PC-9 (cell line): ENCODE measurements around the gene KLHL30.

Experiments used
- EZH2 ChIP-seq: fragments of 200-600 bp; sonication (generic); IDR thresholded peaks from 2 replicates; pipeline ENCODE4 v1.8.0; 2017; ENCODE audit warnings: antibody characterized with exemption, low read depth
- TF ChIP-seq, protein P1 (sequence below): fragments of 200-600 bp; sonication (generic); conservative IDR thresholded peaks from 2 replicates; pipeline ENCODE4 v1.6.1; 2017; ENCODE audit warnings: mixed run types, antibody characterized with exemption, mild to moderate bottlenecking, moderate library complexity

DNA sequence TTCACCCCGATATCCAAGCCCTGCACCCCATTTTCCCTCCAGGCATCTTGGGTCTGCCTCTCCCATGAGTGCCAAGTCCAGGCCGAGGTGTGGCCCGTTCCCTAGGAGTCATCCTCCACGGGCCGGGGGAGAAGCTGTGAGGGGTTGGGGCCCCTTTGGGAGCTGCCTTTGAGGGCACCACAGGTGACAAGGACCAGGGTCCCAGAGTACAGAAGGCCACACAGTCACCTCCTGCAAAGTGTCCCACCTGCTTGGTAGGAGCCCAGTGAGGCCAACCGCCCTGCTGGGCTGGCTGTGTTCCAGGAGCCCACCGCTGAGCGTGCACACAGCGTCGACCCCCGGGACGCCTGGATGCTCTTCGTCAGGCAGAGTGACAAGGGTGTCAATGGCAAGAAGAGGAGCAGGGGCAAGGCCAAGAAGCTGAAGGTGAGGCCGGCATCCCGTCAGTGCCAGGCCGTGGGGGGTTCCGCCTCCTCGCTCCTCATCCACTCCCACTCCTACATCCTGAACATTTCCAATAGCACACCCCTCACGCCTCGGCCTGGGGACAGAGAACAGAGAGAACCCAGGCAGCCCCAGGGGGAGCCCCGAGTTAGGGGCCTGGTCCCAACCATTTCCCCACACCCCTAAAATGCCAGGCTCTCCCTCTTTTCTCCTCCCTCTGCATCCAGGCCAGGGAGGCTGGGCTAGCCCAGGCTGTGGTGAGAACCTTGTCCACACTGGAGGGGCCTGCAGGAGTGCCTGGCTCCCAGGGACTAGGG is 23.0 kb downstream of the KLHL30 start:
- TF ChIP-seq, protein P1, sequence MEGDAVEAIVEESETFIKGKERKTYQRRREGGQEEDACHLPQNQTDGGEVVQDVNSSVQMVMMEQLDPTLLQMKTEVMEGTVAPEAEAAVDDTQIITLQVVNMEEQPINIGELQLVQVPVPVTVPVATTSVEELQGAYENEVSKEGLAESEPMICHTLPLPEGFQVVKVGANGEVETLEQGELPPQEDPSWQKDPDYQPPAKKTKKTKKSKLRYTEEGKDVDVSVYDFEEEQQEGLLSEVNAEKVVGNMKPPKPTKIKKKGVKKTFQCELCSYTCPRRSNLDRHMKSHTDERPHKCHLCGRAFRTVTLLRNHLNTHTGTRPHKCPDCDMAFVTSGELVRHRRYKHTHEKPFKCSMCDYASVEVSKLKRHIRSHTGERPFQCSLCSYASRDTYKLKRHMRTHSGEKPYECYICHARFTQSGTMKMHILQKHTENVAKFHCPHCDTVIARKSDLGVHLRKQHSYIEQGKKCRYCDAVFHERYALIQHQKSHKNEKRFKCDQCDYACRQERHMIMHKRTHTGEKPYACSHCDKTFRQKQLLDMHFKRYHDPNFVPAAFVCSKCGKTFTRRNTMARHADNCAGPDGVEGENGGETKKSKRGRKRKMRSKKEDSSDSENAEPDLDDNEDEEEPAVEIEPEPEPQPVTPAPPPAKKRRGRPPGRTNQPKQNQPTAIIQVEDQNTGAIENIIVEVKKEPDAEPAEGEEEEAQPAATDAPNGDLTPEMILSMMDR, result no peak
- TF ChIP-seq EZH2, result no peak
